Left lung (tissue), 10 donors: Measurements from ENCODE around the gene MICB. TPM values are rescaled to one million over a fixed set of nuclear protein-coding genes. Genes with fewer than 3 reads are reported as not detected.
"Not testable (repeated sequence)": the region's sequence is repeated elsewhere in the genome, so short reads cannot be mapped to it uniquely, and the experiment has no call there.

Source experiments
- ATAC-seq: fragments of 200-7000 bp; cut with Tn5 transposase; one replicate; pipeline ENCODE4 v1.9.1; 2020; ENCODE audit warnings: moderate library complexity
- DNase-seq, 4 donors: peaks; one replicate each; pipeline ENCODE4 v3.0.0-alpha.2; 2013 to 2020
- H3K27ac ChIP-seq, 2 donors: fragments of 200-600 bp; sonication (generic) in 1 of 2; one replicate each; pipeline versions ENCODE4 v1.5.0 to v1.8.0; 2020 to 2021
- H3K27me3 ChIP-seq, 2 donors: fragments of 200-600 bp; sonication (generic) in 1 of 2; one replicate each; pipeline versions ENCODE4 v1.5.0 to v1.8.0; 2020 to 2021
- H3K36me3 ChIP-seq, 2 donors: fragments of 200-600 bp; sonication (generic) in 1 of 2; one replicate each; pipeline versions ENCODE4 v1.5.0 to v1.8.0; 2020 to 2021
- H3K4me1 ChIP-seq, 2 donors: fragments of 200-600 bp; one replicate each; pipeline ENCODE4 v1.8.0; 2021
- H3K4me3 ChIP-seq, 2 donors: fragments of 200-600 bp; sonication (generic) in 1 of 2; one replicate each; pipeline versions ENCODE4 v1.5.0 to v1.8.0; 2020 to 2021; ENCODE audit warnings: mild to moderate bottlenecking in 1 of 2
- H3K9me3 ChIP-seq, 2 donors: fragments of 200-600 bp; sonication (generic) in 1 of 2; one replicate each; pipeline versions ENCODE4 v1.5.0 to v1.8.0; 2020 to 2021
- intact Hi-C, 2 donors: fragments of 100-400 bp; cut with DNase I; formaldehyde crosslinking; loops; one replicate each; pipeline versions ENCODE4 v1.11.2 to v1.14.2; 2022
- polyA plus RNA-seq, 6 donors: library from polyadenylated mRNA; unstranded; fragments of 120-200 nt; gene quantifications; one replicate each; pipeline ENCODE4 v1.2.1, GENCODE V29; 2013; ENCODE audit not compliant: insufficient read length in 6 of 6
- total RNA-seq, 2 donors: library from RNA; stranded (reverse); fragmentation: NEBNext Ultra II Directional; extraction: Animal tissue kit (Norgen Biotek cat#: 25700); gene quantifications; one replicate each; pipeline ENCODE4 v1.2.1, GENCODE V29; 2021
- TF ChIP-seq, protein P1 (sequence below), 2 donors: fragments of 200-600 bp; sonication (generic) in 1 of 2; IDR thresholded peaks; one replicate each; pipeline versions ENCODE4 v1.5.0 to v1.8.0; 2021; ENCODE audit warnings: antibody characterized with exemption in 2 of 2
- donor health status: DM: no; HTN: yes; CAD: no.
- donor health status: DM: no; HTN: no; CAD: no.

MICB gene
- total and polyA plus RNA-seq, 8 donors, result 0.80 to 11.3 (median 2.3) TPM

- Histone ChIP-seq H3K36me3 (no peaks in the 10 kb centered on the region), H3K27me3 (no peaks in the 10 kb centered on the region), H3K4me1 (peaks cover 0 to 3% of the 10 kb centered on the region in 2 donors), H3K27ac (no peak overlapping the region), H3K9me3 (no peaks in the 10 kb centered on the region), H3K4me3 (no peak overlapping the region)
- intact Hi-C loops, result no loop called here
- TF ChIP-seq, protein P1, sequence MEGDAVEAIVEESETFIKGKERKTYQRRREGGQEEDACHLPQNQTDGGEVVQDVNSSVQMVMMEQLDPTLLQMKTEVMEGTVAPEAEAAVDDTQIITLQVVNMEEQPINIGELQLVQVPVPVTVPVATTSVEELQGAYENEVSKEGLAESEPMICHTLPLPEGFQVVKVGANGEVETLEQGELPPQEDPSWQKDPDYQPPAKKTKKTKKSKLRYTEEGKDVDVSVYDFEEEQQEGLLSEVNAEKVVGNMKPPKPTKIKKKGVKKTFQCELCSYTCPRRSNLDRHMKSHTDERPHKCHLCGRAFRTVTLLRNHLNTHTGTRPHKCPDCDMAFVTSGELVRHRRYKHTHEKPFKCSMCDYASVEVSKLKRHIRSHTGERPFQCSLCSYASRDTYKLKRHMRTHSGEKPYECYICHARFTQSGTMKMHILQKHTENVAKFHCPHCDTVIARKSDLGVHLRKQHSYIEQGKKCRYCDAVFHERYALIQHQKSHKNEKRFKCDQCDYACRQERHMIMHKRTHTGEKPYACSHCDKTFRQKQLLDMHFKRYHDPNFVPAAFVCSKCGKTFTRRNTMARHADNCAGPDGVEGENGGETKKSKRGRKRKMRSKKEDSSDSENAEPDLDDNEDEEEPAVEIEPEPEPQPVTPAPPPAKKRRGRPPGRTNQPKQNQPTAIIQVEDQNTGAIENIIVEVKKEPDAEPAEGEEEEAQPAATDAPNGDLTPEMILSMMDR (IDR thresholded peaks at IDR 0.05), result no peak
- no peak for DNase-seq
- no peak for ATAC-seq
Observed at GRCh38 chr6:31479933-31480535, 17.9 kb upstream of the MICB start.

- TF ChIP-seq, protein P1 (IDR thresholded peaks at IDR 0.05), result no peak
- H3K27ac ChIP-seq, result no peak overlapping the region
- H3K4me1 ChIP-seq, result peaks cover 0 to 3% of the 10 kb centered on the region in 2 donors
- no peaks in the 10 kb centered on the region for H3K27me3 ChIP-seq
- intact Hi-C loops, result no loop called here
- DNase-seq (no peak), ATAC-seq (no peak)
- no peak overlapping the region for H3K4me3 ChIP-seq
- H3K9me3 ChIP-seq, result no peaks in the 10 kb centered on the region
- no peaks in the 10 kb centered on the region for H3K36me3 ChIP-seq
Observed at GRCh38 chr6:31480574-31480973, 17.4 kb upstream of the MICB start.

GRCh38 chr6:31483392-31483791 lies 14.6 kb upstream of the MICB start:
- H3K27ac ChIP-seq, result no peak overlapping the region
- H3K36me3 ChIP-seq, result no peaks in the 10 kb centered on the region
- H3K27me3 ChIP-seq, result no peaks in the 10 kb centered on the region
- H3K4me3 ChIP-seq, result no peak overlapping the region
- TF ChIP-seq, protein P1 (IDR thresholded peaks at IDR 0.05), result no peak
- ATAC-seq, result no peak
- no peak for DNase-seq
- H3K4me1 ChIP-seq, result no peaks in the 10 kb centered on the region
- no peaks in the 10 kb centered on the region for H3K9me3 ChIP-seq
- intact Hi-C loops, result no loop called here

- H3K36me3 ChIP-seq, result no peaks in the 10 kb centered on the region
- no peak overlapping the region for H3K27ac ChIP-seq
- H3K4me3 ChIP-seq, result no peak overlapping the region
- TF ChIP-seq, protein P1 (IDR thresholded peaks at IDR 0.05), result no peak
- no peaks in the 10 kb centered on the region for H3K27me3 ChIP-seq
- DNase-seq (no peak), ATAC-seq (no peak)
- intact Hi-C loops, result no loop called here
- H3K9me3 ChIP-seq, result no peaks in the 10 kb centered on the region
- H3K4me1 ChIP-seq, result no peaks in the 10 kb centered on the region
Observed at GRCh38 chr6:31485055-31485454, 12.9 kb upstream of the MICB start.

- H3K9me3 ChIP-seq, intact Hi-C loops, H3K27me3 ChIP-seq, H3K4me3 ChIP-seq, H3K36me3 ChIP-seq, DNase-seq, H3K4me1 ChIP-seq, H3K27ac ChIP-seq: not testable (repeated sequence)
- ATAC-seq, result peak; percentile 67
Observed at GRCh38 chr6:31486065-31486837, 11.7 kb upstream of the MICB start.

- H3K4me3 ChIP-seq, intact Hi-C loops, H3K27ac ChIP-seq, H3K27me3 ChIP-seq, H3K9me3 ChIP-seq, ATAC-seq, DNase-seq, H3K36me3 ChIP-seq: not testable (repeated sequence)
- peaks cover 0 to 12% of the 10 kb centered on the region in 2 donors for H3K4me1 ChIP-seq
Observed at GRCh38 chr6:31487674-31488073, 10.3 kb upstream of the MICB start.
